ENCODE measurements around the gene UBE2G2. TPM values are rescaled to one million over a fixed set of nuclear protein-coding genes. Genes with fewer than 3 reads are reported as not detected.
A peak's percentile ranks its signal among the peaks of the same experiment; 100 is the strongest.

The UBE2G2 gene
- total and polyA plus RNA-seq, 7 experiments from 2014 or later: 50.7 to 150 (median 118) TPM

DNA sequence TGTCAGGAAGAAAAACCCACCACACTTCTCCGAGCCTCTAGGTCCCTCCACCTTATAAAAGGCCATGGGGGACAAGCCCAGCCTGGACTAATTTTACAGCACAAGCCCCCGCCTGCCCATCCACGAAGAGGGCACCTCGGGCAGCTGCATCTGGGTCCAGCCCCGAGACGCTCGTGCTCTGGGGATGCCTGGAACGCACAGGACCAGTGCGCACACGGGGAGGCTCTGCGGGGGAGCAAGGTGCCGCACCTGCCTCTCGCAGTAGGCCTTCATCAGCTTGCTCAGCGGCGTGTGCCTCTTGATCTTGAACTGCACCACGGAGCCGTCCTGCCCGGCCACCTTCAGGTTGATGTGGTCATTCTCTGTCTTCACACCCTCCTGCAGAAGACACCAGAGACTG lies 12.1 kb upstream of the UBE2G2 start:
- Histone ChIP-seq H3K4me3 (ENCODE audit: low read length) (no peak overlapping the region), H3K27me3 (ENCODE audit: control insufficient read depth in 2 of 2, insufficient read depth in 2 of 2, low read length in 2 of 2) (no peaks in the 10 kb centered on the region), H3K4me1 (ENCODE audit: control insufficient read depth in 2 of 2, insufficient read depth in 2 of 2, low read length in 2 of 2) (no peaks in the 10 kb centered on the region), H3K36me3 (ENCODE audit: control insufficient read depth in 2 of 3, insufficient read depth in 3 of 3, low read length in 3 of 3) (peaks cover 0 to 46% (median 0%) of the 10 kb centered on the region in 3 experiments), H3K9me3 (ENCODE audit: control insufficient read depth in 2 of 3, low read length in 3 of 3) (no peaks in the 10 kb centered on the region), H3K27ac (ENCODE audit: low read depth, low read length) (no peak overlapping the region)
- no peak for DNase-seq
- H3K4me3 Mint-ChIP-seq: no peak overlapping the region
- POLR2A ChIA-PET: interaction anchor here (1.2 kb wide), 1 partner anchor 12 kb away, joined by 5 read pairs; the partner anchor contains the start of gene UBE2G2
- H3K9me3 Mint-ChIP-seq: peaks cover 0 to 2% (median 0%) of the 10 kb centered on the region in 11 donors
- H3K36me3 Mint-ChIP-seq: peaks cover 0 to 14% (median 10%) of the 10 kb centered on the region in 5 donors
- intact Hi-C loops (cut with micrococcal nuclease): no loop called here
- no peak for ATAC-seq
- no peak overlapping the region for H3K27ac Mint-ChIP-seq
- CTCF ChIA-PET: interaction anchor here (1.1 kb wide), 1 partner anchor 20 kb away, joined by 4 read pairs; no protein-coding TSS in a partner anchor
- no peaks in the 10 kb centered on the region for H3K27me3 Mint-ChIP-seq
- peaks cover 16 to 35% (median 18%) of the 10 kb centered on the region in 7 donors for H3K4me1 Mint-ChIP-seq

DNA sequence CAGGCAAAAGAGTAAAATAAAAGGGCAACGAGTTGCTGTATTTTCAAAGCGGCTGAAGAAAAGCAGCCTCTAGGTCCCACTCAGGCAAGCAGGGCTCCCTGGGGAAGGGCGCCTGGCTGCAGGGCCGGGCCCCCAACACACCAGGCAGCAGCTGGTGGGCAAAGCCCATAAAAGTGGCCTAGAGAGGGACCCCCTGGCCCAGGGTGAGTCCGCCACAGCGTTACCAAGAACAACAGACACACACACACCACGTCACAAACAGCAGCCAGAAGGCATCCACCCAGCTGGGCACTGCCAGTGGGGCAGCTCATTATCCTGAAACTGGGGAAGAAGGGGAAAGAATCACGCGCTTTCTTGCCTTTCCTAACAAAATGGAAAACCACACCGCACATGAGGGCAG lies 11.5 kb upstream of the UBE2G2 start:
- Mint-ChIP-seq H3K4me1 (peaks cover 16 to 35% (median 18%) of the 10 kb centered on the region in 7 donors), H3K9me3 (peaks cover 0 to 2% (median 0%) of the 10 kb centered on the region in 11 donors), H3K36me3 (peaks cover 0 to 14% (median 10%) of the 10 kb centered on the region in 5 donors), H3K27ac (peak overlapping the region in 1 of 9 donors; percentile 67), H3K4me3 (no peak overlapping the region), H3K27me3 (no peaks in the 10 kb centered on the region)
- Histone ChIP-seq H3K9me3 (ENCODE audit: control insufficient read depth in 2 of 3, low read length in 3 of 3) (no peaks in the 10 kb centered on the region), H3K36me3 (ENCODE audit: control insufficient read depth in 2 of 3, insufficient read depth in 3 of 3, low read length in 3 of 3) (peaks cover 0 to 48% (median 0%) of the 10 kb centered on the region in 3 experiments), H3K4me1 (ENCODE audit: control insufficient read depth in 2 of 2, insufficient read depth in 2 of 2, low read length in 2 of 2) (no peaks in the 10 kb centered on the region), H3K27me3 (ENCODE audit: control insufficient read depth in 2 of 2, insufficient read depth in 2 of 2, low read length in 2 of 2) (no peaks in the 10 kb centered on the region), H3K4me3 (ENCODE audit: low read length) (no peak overlapping the region), H3K27ac (ENCODE audit: low read depth, low read length) (no peak overlapping the region)
- ATAC-seq: no peak
- ChIA-PET POLR2A (interaction anchor here (0.6 to 0.7 kb wide), 2 partner anchors 107 to 132 kb away, joined by 3 read pairs; partner anchors contain the start of gene ITGB2), CTCF (interaction anchor here (0.6 kb wide), 1 partner anchor 56 kb away, joined by 3 read pairs; no protein-coding TSS in a partner anchor)
- DNase-seq: no peak
- intact Hi-C loops (cut with micrococcal nuclease): no loop called here

DNA sequence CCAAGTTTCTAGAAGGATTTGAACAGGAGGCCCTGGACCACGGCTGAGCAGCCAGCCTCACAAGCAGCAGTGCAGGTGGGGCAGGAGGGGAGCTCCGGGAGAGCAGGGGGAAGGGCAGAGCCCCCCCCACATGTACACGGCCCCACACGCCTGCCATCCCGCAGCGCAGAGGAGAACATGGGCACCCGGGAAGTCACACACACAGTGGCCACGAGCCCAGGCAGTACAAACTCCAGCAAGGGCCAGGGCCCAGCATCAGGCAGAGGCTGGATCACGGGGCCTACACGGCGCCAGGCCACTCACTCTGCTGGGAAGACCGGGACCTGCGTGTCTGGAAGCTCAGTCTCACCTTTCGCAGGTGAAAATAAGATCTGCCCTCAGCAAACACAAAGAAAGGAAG lies 11.0 kb upstream of the UBE2G2 start:
- ChIA-PET POLR2A (interaction anchor here (0.7 kb wide), 1 partner anchor 108 kb away, joined by 3 read pairs; the partner anchor contains the start of gene ITGB2), CTCF (interaction anchor here (0.6 kb wide), 1 partner anchor 57 kb away, joined by 3 read pairs; no protein-coding TSS in a partner anchor)
- Histone ChIP-seq H3K27me3 (ENCODE audit: control insufficient read depth in 2 of 2, insufficient read depth in 2 of 2, low read length in 2 of 2) (no peaks in the 10 kb centered on the region), H3K4me3 (ENCODE audit: low read length) (no peak overlapping the region), H3K36me3 (ENCODE audit: control insufficient read depth in 2 of 3, insufficient read depth in 3 of 3, low read length in 3 of 3) (peaks cover 0 to 51% (median 0%) of the 10 kb centered on the region in 3 experiments), H3K4me1 (ENCODE audit: control insufficient read depth in 2 of 2, insufficient read depth in 2 of 2, low read length in 2 of 2) (no peaks in the 10 kb centered on the region), H3K27ac (ENCODE audit: low read depth, low read length) (no peak overlapping the region), H3K9me3 (ENCODE audit: control insufficient read depth in 2 of 3, low read length in 3 of 3) (no peaks in the 10 kb centered on the region)
- intact Hi-C loops (cut with micrococcal nuclease): no loop called here
- H3K36me3 Mint-ChIP-seq: peaks cover 0 to 14% (median 10%) of the 10 kb centered on the region in 5 donors
- H3K4me3 Mint-ChIP-seq: no peak overlapping the region
- DNase-seq: no peak
- H3K27me3 Mint-ChIP-seq: no peaks in the 10 kb centered on the region
- peaks cover 0 to 2% (median 0%) of the 10 kb centered on the region in 11 donors for H3K9me3 Mint-ChIP-seq
- H3K4me1 Mint-ChIP-seq: peaks cover 16 to 35% (median 18%) of the 10 kb centered on the region in 7 donors
- ATAC-seq: no peak
- H3K27ac Mint-ChIP-seq: peak overlapping the region in 1 of 9 donors; percentile 67

DNA sequence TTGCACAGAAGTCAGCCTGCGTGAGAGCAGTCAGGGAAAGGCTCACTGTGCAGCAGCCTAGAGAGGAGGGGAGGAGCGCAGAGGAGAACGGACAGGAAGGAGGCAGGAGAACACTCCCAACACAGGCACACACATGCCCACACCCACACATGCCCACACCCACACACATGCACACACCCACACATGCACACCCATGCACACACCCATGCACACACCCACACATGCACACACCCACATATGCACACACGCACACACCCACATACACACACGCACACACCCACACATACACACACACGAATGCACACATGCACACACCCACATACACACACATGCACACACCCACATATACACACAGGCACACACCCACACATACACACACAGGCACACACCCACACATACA lies 9.2 kb upstream of the UBE2G2 start:
- Histone ChIP-seq H3K27me3 (ENCODE audit: control insufficient read depth in 2 of 2, insufficient read depth in 2 of 2, low read length in 2 of 2) (no peaks in the 10 kb centered on the region), H3K36me3 (ENCODE audit: control insufficient read depth in 2 of 3, insufficient read depth in 3 of 3, low read length in 3 of 3) (peaks cover 0 to 67% (median 6%) of the 10 kb centered on the region in 3 experiments), H3K9me3 (ENCODE audit: control insufficient read depth in 2 of 3, low read length in 3 of 3) (no peaks in the 10 kb centered on the region), H3K27ac (ENCODE audit: low read depth, low read length) (no peak overlapping the region), H3K4me3 (ENCODE audit: low read length) (no peak overlapping the region), H3K4me1 (ENCODE audit: control insufficient read depth in 2 of 2, insufficient read depth in 2 of 2, low read length in 2 of 2) (no peaks in the 10 kb centered on the region)
- Mint-ChIP-seq H3K4me1 (peaks cover 9 to 28% (median 12%) of the 10 kb centered on the region in 7 donors), H3K4me3 (peak overlapping the region in 1 of 10 donors; percentile 51), H3K9me3 (peaks cover 0 to 2% (median 0%) of the 10 kb centered on the region in 11 donors), H3K36me3 (peaks cover 0 to 30% (median 13%) of the 10 kb centered on the region in 5 donors), H3K27ac (peak overlapping the region in 3 of 9 donors; percentile 32 to 77 (median 46)), H3K27me3 (no peaks in the 10 kb centered on the region)
- intact Hi-C loops (cut with micrococcal nuclease): no loop called here
- ChIA-PET POLR2A (no interaction called here), CTCF (no interaction called here)
- DNase-seq (no peak), ATAC-seq (no peak)

DNA sequence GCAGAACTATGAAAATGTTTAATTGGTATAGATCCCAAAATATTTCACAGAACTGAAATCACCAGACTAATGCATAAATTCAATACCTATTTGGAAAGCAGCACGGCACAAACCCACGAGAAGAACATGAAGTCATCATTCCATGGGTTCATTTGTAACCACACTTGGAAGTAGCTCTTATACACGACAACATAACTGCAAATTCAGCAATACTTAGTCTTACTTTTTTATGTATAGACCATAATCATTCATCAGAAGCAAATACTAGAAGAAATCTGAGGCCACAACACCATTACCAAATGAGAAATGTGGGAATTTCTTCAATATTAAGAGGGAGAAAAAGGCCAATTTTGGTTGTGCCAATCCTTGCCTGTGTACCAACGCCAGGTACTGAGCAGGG lies 4.2 kb upstream of the UBE2G2 start:
- ATAC-seq: no peak
- CTCF ChIA-PET: interaction anchor here (1.1 kb wide), 1 partner anchor 12 kb away, joined by 6 read pairs; no protein-coding TSS in a partner anchor

DNA sequence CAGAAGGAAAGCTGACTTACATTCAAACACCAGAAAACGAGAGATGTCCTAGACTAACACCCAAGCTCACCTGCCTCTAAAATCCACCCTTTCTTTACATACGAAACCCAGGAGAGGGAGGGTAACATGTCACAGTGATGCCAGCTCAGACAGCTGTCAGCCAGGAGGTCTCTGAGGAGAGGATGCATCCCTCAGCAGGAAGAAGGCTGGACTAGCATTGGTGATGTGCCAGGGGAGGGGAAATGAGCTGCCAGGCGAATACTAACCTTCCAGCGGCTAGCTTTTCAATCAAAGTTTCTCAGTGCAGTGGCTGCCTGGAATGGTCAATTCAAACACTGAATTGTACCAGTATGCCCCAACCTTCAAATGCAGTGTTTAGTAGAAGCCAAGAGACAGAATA lies 3.6 kb upstream of the UBE2G2 start:
- Mint-ChIP-seq H3K9me3 (no peaks in the 10 kb centered on the region), H3K4me3 (no peak overlapping the region), H3K36me3 (peaks cover 0 to 31% (median 14%) of the 10 kb centered on the region in 5 donors), H3K27ac (peak overlapping the region in 2 of 9 donors; percentile 46 to 57), H3K4me1 (peaks cover 16 to 30% (median 22%) of the 10 kb centered on the region in 7 donors), H3K27me3 (no peaks in the 10 kb centered on the region)
- DNase-seq (no peak), ATAC-seq (no peak)
- POLR2A ChIA-PET: interaction anchor here (1.1 kb wide), 1 partner anchor 12 kb away, joined by 3 read pairs; no protein-coding TSS in a partner anchor
- Histone ChIP-seq H3K4me1 (ENCODE audit: control insufficient read depth in 2 of 2, insufficient read depth in 2 of 2, low read length in 2 of 2) (peaks cover 13% of the 10 kb centered on the region in 2 donors), H3K36me3 (ENCODE audit: control insufficient read depth in 2 of 3, insufficient read depth in 3 of 3, low read length in 3 of 3) (peaks cover 0 to 54% (median 6%) of the 10 kb centered on the region in 3 experiments), H3K27me3 (ENCODE audit: control insufficient read depth in 2 of 2, insufficient read depth in 2 of 2, low read length in 2 of 2) (no peaks in the 10 kb centered on the region), H3K27ac (ENCODE audit: low read depth, low read length) (no peak overlapping the region), H3K9me3 (ENCODE audit: control insufficient read depth in 2 of 3, low read length in 3 of 3) (no peaks in the 10 kb centered on the region), H3K4me3 (ENCODE audit: low read length) (no peak overlapping the region)
- intact Hi-C loops (cut with micrococcal nuclease): loop anchor here in 1 of 2 donors (10.0 kb wide), 1 partner anchor 310 kb away; no protein-coding TSS in a partner anchor
- CTCF ChIA-PET: interaction anchor here (0.8 to 1.5 kb wide), 3 partner anchors 11 to 295 kb away, joined by 3 to 6 read pairs (median 3); no protein-coding TSS in a partner anchor

More for the DNA sequence above, 4.2 kb upstream of the UBE2G2 start:
- intact Hi-C loops (cut with micrococcal nuclease): loop anchor here in 1 of 2 donors (10.0 kb wide), 1 partner anchor 309 kb away; no protein-coding TSS in a partner anchor
- no peaks in the 10 kb centered on the region for H3K9me3 ChIP-seq (ENCODE audit: control insufficient read depth in 2 of 3, low read length in 3 of 3)
- H3K27me3 Mint-ChIP-seq: no peaks in the 10 kb centered on the region
- H3K27ac ChIP-seq (ENCODE audit: low read depth, low read length): no peak overlapping the region
- no peak overlapping the region for H3K27ac Mint-ChIP-seq
- H3K36me3 Mint-ChIP-seq: peaks cover 0 to 32% (median 14%) of the 10 kb centered on the region in 5 donors
- no peaks in the 10 kb centered on the region for H3K27me3 ChIP-seq (ENCODE audit: control insufficient read depth in 2 of 2, insufficient read depth in 2 of 2, low read length in 2 of 2)
- peaks cover 15 to 25% (median 19%) of the 10 kb centered on the region in 7 donors for H3K4me1 Mint-ChIP-seq
- H3K4me1 ChIP-seq (ENCODE audit: control insufficient read depth in 2 of 2, insufficient read depth in 2 of 2, low read length in 2 of 2): peaks cover 7% of the 10 kb centered on the region in 2 donors
- POLR2A ChIA-PET: interaction anchor here (1.1 kb wide), 1 partner anchor 11 kb away, joined by 3 read pairs; no protein-coding TSS in a partner anchor
- no peaks in the 10 kb centered on the region for H3K9me3 Mint-ChIP-seq
- DNase-seq: no peak
- H3K4me3 Mint-ChIP-seq: no peak overlapping the region
- no peak overlapping the region for H3K4me3 ChIP-seq (ENCODE audit: low read length)
- peaks cover 0 to 61% (median 6%) of the 10 kb centered on the region in 3 experiments for H3K36me3 ChIP-seq (ENCODE audit: control insufficient read depth in 2 of 3, insufficient read depth in 3 of 3, low read length in 3 of 3)

Measured in naive thymus-derived CD4-positive, alpha-beta T cell (primary cell).